Lung microvascular endothelial cell (primary cell): Measurements from ENCODE around the gene FOXJ3. TPM values are rescaled to one million over a fixed set of nuclear protein-coding genes. Genes with fewer than 3 reads are reported as not detected.
"Not testable (repeated sequence)": the region's sequence is repeated elsewhere in the genome, so short reads cannot be mapped to it uniquely, and the experiment has no call there.

Experiments used
- DNase-seq, 2 donors: peaks; one replicate each; pipeline versions ENCODE4 v3.0.0 to v3.0.0-alpha.2; 2010; ENCODE audit warnings: low read depth in 2 of 2
- total RNA-seq: library from RNA; depleted of rRNA; stranded (reverse); fragments of >200 nt; gene quantifications from 2 replicates; pipeline ENCODE4 v1.2.1, GENCODE V29; 2014

FOXJ3 gene
- total RNA-seq, 1 donor from 2014 or later, result 27.8 TPM

GRCh38 chr1:42259059-42259738, 75.8 kb downstream of the FOXJ3 start:
- DNase-seq, result peak in 1 of 2 donors; percentile 18

DNA sequence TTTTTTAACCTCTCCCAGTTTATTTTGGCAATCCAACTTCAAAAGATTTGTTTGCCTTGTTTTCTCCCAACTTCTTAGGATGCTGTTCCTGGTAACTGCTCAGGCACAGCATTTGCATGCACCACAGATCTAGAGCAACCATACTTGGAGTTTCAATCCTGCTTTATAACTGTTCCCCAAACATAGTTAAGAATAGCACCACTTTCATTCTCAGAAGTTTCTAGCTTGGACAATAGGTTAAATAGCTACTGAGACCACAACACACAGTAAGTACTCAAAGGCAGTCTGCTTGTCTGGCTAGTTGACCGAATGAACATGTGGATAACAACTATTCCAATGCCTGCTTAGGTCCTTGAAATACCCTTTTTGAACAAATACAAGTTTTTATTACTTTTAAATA, 76.8 kb downstream of the FOXJ3 start:
- DNase-seq, result no peak

GRCh38 chr1:42251042-42251441, 84.0 kb downstream of the FOXJ3 start:
- no peak for DNase-seq

DNA sequence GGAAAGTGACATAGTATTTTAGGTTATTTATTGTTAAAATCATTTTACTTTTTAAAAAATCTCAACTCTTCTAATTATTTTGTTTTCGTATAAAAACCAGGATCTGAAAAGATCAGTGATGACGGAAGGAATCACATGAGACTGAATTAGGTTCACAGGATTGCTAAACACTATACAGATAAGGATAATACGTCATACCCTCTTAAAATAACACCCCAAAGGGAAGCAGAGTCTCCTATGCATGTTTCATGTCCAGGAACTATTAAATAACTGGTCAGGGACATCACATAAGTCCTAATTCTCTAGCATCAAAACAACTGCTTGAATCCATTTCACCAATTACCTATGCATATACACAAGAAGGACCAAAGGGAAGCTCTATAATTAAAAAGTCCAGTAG, 84.9 kb downstream of the FOXJ3 start:
- no peak for DNase-seq

DNA sequence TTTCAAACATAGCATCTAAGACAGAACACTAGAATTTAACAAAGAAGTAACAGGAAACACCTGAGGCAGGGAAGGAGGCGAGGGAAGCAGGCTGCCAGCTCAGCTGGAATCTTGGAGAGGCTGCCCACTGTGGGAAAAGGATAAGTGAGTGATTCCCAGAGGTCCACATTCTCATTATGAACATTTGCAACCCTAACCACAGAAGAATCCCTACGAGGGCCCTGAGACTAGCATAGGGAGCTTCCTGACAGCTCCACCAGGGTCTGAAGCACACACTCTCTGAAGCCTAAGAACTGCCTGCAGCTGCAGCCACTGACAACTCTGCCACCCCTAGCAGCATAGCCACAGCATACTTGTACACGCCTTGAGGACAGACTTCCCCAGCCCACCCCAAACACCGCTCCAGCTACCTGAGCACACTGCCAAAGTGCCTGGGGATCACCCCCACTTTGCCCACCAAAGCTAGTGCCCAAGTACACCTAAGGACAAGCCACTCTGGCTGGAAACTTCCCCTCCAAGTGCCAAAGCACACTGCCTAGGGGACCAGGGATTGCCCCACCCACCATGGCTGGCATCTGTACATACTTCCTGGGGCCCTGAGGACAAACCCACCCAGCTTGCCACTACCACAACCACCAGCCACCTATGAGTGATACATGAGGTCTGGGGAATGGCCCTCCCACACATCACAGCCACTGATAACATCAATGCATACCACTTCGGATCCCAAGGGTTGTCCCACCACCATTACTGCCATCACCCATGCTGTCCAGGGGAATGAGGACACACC, 93.9 kb downstream of the FOXJ3 start:
- DNase-seq, result peak in 1 of 2 donors; percentile 97

- no peak for DNase-seq
Observed at GRCh38 chr1:42239555-42239954, 95.5 kb downstream of the FOXJ3 start.

- DNase-seq, result no peak
Observed at GRCh38 chr1:42239041-42239440, 96.0 kb downstream of the FOXJ3 start.

DNA sequence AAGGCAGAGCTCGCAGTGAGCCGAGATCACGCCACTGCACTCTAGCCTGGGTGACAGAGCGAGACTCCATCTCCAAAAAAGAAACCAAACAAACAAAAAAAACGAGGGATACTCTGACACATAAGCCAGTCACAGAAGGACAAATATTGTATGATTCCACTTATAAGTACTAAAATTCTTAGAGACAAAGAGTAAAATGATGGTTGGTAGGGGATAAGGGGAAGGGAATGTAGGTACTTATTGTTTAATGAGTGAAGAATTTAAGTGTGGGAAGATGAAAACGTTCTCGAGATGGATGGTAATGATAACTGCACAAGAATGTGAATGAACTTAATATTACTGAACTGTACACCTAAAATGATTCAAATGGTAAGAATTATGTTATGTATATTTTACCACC, 103.8 kb downstream of the FOXJ3 start:
- DNase-seq, result no peak

GRCh38 chr1:42228938-42229337, 106.1 kb downstream of the FOXJ3 start:
- DNase-seq, result no peak

DNA sequence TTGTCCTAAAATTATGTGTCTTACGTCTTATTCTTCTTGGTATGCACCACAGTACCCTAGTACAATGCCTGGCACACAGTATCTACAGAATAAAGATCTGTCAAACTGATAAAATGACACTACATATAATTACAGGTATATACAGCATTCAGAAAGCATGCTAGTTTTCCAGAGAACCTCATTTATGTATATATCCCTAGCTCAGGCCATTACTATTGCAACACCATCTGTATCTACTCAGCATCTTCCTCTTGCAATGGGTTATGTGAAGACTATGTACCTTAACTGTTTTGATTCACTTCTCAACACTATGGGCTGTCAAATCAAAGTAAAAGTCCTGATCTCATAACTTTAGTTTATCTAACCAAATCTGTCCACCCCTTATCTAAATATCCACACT, 112.0 kb downstream of the FOXJ3 start:
- DNase-seq, result no peak

DNA sequence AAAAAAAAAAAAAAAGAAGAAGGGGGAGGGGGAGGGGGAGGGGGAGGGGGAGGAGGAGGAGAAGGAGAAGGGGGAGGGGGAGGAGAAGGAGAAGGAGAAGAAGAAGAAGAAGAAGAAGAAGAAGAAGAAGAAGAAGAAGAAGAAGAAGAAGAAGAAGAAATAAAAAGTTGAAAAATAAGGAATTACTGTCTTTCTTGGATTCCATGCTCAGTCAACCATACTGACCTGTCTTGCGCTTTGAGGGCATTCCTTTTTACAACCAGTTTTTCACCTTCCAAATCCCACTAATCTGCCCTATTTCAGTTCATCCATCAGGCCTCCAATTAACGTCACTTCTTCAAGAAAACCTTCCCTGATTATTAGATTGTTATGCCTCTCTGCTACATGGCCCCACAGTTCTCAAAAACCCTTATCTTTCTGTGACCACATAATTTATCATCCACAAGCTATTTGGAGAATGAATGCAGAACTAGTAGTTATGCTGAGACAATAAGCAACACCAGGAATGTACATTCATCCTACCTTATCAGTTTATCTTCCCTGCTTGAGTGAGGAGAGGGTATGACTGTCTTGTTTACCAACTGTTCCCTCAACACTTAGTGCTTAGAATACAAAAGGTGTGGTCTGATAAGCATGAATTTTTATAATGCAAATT, 113.0 kb downstream of the FOXJ3 start:
- DNase-seq, result peak in 1 of 2 donors; percentile 18

GRCh38 chr1:42221456-42221855, 113.6 kb downstream of the FOXJ3 start:
- no peak for DNase-seq

DNA sequence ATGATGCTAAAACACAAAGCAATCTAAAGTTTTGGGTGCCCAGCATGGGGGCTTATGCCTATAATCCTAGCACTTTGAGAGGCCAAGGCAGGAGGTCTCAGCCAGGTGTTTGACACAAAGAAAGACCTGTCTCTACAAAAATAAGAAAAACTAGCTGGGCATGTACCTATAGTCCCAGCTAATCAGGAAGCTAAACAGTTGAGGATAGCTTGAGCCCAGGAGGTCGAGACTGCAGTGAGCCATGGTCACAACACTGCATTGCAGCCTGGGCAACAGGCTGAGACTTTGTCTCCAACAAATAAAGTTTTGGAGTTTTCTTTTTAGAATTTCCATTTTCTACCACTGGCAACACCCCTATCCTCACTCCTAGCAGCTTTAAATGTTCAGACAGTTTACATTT, 115.4 kb downstream of the FOXJ3 start:
- no peak for DNase-seq

DNA sequence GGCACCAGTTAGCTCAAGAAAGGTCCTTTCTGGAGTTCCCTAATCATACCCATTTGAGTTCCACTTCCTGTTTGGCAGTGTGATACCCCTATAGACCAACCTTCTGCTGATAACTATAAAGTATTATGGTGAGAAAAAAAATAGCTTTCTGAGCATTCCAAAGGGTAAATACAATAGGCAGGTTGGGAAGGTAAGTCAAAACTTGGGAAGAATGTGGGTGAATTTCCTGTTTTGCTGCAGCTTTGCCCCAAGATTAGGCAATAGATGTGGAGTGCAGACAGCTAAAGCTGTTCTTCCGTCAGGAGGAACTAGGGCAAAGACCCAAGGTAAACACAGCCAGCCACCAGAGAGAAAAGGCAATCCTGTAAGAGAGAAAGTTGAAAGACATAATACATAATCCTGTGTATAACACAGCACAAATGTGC, 120.6 kb downstream of the FOXJ3 start:
- peak; percentile 76 to 88 for DNase-seq

DNA sequence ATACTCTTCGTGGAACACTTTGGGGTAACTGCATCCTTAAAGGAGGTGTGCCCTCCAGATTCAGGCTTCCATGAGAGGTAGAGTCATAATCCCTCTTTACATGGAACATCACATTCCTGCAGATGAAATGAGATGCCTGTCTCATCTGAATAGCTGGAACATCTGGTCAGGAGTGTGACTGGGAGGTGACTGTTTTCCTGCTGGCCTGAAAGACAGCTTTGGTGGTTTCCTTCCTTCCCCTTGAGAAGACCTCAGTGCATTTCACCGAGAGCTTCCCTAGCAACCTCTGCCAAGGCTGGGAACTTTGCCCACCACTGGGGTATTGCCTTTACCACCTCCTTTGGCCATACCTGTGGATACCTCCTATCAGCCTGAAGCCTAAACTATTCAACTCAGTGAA, 123.8 kb downstream of the FOXJ3 start:
- peak; percentile 22 to 85 for DNase-seq

DNA sequence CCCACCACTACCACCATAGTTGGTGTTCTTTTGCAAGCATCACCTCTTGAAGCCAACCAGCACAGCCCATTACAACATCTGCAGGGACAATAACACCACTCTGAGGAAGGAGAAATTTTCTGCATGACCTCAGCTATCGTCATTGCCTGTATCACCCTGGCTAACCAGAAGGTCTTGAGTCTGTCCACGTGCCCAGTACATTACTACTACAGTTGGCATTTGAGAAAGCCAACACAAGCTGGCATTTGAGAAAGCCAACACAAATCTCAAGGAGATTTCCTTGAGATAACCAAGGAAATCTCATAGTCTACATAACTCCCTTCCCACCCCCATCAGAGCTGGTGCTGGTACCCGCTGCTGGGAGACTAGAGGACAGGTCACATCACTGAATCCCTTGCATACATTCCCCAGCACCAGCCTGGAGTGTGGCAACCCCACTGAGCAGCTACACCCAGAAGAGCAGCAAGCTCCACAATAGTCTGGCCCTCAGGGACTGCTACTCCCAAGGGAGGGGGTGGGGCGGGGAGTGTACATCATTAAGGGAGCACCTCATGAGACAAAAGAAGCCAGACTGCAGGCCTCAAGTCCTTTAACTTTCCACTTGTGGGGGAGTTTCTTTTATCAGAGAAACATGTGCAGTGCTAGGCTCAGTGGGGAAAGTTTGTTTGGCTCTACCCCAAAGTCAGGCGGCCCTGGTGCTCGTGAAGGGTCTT, 124.5 kb downstream of the FOXJ3 start:
- peak in 1 of 2 donors; percentile 39 for DNase-seq

DNA sequence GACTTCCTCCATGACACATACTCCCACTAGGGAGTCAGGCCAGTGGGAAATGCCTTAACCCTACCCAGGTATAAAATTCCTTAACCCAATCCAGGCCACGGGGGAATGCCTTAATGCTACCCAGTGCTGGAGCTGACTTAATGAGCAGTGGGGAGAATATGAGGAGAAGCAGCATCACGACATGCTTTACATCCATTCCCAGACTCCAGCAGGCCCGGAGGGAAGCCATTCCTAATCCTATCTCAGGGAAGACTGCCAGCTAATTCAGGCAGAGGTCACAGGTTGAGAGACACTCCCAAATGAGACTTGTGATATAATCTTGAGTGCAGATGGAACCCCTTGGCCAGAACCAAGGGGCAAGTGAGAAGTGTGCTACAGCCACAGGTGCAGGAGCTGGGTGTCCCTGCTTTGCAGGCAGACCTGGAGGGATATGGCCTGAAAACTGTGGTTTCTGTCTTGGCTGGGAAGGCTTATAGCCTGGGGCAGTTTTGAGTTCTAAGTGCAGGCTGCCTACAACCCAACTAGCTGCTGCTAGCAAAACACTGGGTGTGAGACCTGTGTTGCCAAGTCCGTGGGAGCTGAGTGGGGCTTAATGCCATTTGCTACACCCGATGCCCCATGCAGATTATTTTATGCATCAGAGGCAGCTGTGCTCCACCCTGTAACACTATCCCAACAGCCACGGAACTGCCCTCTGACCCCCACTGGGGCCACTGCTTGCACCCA, 125.3 kb downstream of the FOXJ3 start:
- no peak for DNase-seq

DNA sequence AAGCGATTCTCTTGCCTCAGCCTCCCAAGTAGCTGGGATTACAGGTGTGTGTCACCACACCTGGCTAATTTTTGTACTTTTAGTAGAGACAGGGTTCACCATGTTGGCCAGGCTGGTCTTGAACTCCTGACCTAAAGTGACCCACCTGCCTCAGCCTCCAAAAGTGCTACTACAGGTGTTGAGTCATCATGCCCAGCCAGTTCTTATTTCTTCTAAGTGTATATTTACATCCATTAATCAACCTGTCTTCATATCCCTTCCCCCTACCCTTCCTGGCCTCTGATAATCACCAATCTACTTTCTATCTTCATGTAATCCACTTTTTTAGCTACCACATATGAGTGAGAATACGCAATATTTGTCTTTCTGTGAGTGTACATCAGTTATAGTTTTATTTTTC, 128.1 kb downstream of the FOXJ3 start:
- not testable (repeated sequence) for DNase-seq

- peak in 1 of 2 donors; percentile 51 for DNase-seq
Observed at GRCh38 chr1:42206164-42206563, 128.9 kb downstream of the FOXJ3 start.

DNA sequence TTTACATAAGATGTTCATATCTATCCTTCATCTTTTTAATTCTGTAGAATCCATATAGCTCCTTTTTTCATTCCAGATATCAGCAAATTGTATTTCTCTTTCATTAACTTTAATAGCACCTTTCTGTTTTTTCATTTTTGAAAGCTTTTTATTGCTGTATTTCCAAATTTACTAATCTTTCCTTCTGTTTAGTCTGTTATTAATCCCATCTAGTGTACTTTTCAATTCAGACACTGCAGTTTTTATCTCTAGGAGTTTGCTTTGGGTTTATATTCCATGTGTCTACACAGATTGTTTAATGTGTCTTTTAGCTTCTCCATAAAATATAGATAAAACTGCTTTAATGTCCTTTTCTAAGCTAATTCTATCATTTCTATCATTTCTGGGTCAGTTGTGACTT, 133.0 kb downstream of the FOXJ3 start:
- DNase-seq, result no peak

DNA sequence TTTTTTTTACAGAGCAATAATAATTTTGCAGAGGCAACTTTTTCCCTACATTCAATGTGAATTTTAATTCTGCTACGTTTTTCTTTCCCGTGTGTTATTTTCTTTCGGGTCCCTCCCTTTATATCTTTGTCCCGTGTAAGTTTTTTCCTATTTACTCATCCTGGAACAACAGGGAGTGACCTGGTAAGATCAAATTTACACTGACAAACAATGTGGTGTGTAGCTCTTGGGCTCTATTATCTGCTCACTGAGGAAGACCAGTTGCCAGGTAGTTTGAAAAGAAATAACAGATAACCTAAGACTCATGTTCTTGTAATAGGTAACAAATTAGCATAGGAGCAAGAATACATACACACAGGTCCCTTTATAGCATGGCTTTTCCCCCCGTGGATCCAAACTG, 136.8 kb downstream of the FOXJ3 start:
- DNase-seq, result no peak
